Body of pancreas (tissue), 4 donors: ENCODE results near the gene SARNP. TPM values are rescaled to one million over a fixed set of nuclear protein-coding genes. Genes with fewer than 3 reads are reported as not detected.

ENCODE experiments used
- ATAC-seq: fragments of 150-250 bp; one replicate; pipeline ENCODE4 v1.9.1; 2016
- DNase-seq, 4 donors: peaks; one replicate each; pipeline ENCODE4 v3.0.0-alpha.2; 2019
- H3K27ac ChIP-seq, 4 donors: fragments of 200-600 bp; sonication (generic); 1 replicate in 3 of 4; 2 replicates in 1 of 4; pipeline versions ENCODE4 v1.5.1 to v1.6.1; 2016 to 2019; ENCODE audit warnings: mild to moderate bottlenecking in 1 of 4, mixed read lengths in 1 of 4, moderate library complexity in 1 of 4
- H3K27me3 ChIP-seq, 2 donors: fragments of 200-600 bp; sonication (generic); one replicate each; pipeline ENCODE4 v1.6.0; 2016; ENCODE audit warnings: mild to moderate bottlenecking in 1 of 2
- H3K36me3 ChIP-seq, 2 donors: fragments of 200-600 bp; sonication (generic); replicated peaks in 1 of 2; 2 replicates each; pipeline ENCODE4 v1.5.1; 2016; ENCODE audit warnings: low read depth in 2 of 2; ENCODE audit not compliant: insufficient read depth in 1 of 2
- H3K4me1 ChIP-seq: fragments of 200-600 bp; sonication (generic); one replicate; pipeline ENCODE4 v1.6.0; 2016
- H3K4me3 ChIP-seq, 2 donors: fragments of 200-600 bp; sonication (generic); 1 replicate in 1 of 2; 2 replicates in 1 of 2; pipeline ENCODE4 v1.5.1; 2016 to 2019
- H3K9me3 ChIP-seq, 3 donors: fragments of 200-600 bp; sonication (generic); 1 replicate in 2 of 3; 2 replicates in 1 of 3; pipeline ENCODE4 v1.5.1; 2016
- POLR2A ChIP-seq, 3 donors: fragments of 450-650 bp; IDR thresholded peaks; one replicate each; pipeline ENCODE4 v1.6.1; 2016; ENCODE audit warnings: antibody characterized with exemption in 3 of 3, mild to moderate bottlenecking in 2 of 3
- WGBS, 2 donors: methylation state at CpG; one replicate each; pipeline ENCODE4 v1.1.5; 2017; 5-methylcytosine and 5-hydroxymethylcytosine counted together
- intact Hi-C: fragments of 100-400 bp; cut with DNase I; formaldehyde crosslinking; loops from one replicate; pipeline ENCODE4 v1.15.1; 2023
- total RNA-seq, 2 donors: library from RNA; depleted of rRNA; stranded (reverse); fragments of >200 nt; gene quantifications; one replicate each; pipeline ENCODE4 v1.1.0, GENCODE V29; 2016
- TF ChIP-seq, protein P1 (sequence below), 7 experiments: fragments of 450-650 bp in 4 of 7; fragments of 200-600 bp in 3 of 7; sonication (generic) in 3 of 7; IDR thresholded peaks; one replicate each; pipeline ENCODE4 v1.5.1; 2016 to 2019; ENCODE audit warnings: antibody characterized with exemption in 7 of 7

The SARNP gene
- total RNA-seq, 2 donors from 2014 or later = 23.1 to 51.7 TPM

GRCh38 chr12:55746174-55746912, 71.2 kb downstream of the SARNP start:
- Histone ChIP-seq H3K27me3 (no peaks in the 10 kb centered on the region), H3K4me3 (no peak overlapping the region), H3K36me3 (peaks cover 0 to 1% of the 10 kb centered on the region in 2 donors), H3K9me3 (no peaks in the 10 kb centered on the region), H3K27ac (no peak overlapping the region), H3K4me1 (peaks cover 23% of the 10 kb centered on the region)
- no peak for ATAC-seq
- DNase-seq = no peak
- 33 to 36% methylated on average over 3 of the region's 3 CpGs for WGBS, 2 donors
- TF ChIP-seq, protein P1, sequence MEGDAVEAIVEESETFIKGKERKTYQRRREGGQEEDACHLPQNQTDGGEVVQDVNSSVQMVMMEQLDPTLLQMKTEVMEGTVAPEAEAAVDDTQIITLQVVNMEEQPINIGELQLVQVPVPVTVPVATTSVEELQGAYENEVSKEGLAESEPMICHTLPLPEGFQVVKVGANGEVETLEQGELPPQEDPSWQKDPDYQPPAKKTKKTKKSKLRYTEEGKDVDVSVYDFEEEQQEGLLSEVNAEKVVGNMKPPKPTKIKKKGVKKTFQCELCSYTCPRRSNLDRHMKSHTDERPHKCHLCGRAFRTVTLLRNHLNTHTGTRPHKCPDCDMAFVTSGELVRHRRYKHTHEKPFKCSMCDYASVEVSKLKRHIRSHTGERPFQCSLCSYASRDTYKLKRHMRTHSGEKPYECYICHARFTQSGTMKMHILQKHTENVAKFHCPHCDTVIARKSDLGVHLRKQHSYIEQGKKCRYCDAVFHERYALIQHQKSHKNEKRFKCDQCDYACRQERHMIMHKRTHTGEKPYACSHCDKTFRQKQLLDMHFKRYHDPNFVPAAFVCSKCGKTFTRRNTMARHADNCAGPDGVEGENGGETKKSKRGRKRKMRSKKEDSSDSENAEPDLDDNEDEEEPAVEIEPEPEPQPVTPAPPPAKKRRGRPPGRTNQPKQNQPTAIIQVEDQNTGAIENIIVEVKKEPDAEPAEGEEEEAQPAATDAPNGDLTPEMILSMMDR (IDR thresholded peaks at IDR 0.05) = no peak
- TF ChIP-seq POLR2A (IDR thresholded peaks at IDR 0.05) = no peak
- intact Hi-C loops = loop anchor here (10.0 kb wide), 3 partner anchors 78 to 288 kb away; partner anchors contain the start of gene DNAJC14

DNA sequence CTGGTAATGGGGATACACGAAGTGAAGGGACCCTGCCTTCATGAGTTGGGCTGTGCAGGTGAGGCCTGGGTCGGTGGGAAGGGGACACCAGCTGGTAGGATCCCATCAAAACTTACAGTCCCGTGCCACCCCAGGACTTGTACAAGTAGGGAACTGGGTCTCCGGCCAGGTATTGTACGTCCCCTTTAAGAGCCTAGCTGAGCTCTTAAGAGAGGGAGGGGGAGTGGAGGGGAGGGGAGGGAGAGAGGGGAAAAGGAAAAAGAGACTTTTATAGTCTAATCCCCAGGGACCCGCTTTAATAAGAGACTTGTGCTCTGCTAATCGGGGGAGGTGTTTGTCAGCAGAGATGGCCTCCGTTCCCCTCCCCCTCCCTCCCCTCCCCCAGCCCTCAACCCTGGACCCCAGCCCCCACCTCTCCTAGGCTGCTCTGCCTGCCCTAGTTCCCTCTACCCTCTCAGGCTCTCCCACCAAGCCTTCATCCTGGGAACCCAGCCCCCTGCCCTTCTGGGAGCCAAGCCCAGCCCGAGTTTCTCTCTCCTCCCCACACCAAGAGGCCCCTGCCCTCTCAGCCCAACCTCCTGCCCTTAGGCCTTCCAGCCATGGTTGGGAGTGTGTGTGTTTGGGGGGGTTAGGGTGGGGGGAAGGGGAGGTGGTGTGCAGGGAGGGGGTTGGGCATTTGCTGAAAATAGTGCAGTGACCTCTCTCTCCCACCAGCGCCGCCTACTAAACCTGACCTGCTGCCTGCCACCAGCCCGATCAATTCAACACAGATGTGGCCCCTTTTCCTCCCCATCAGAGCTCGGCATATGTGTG, 72.0 kb downstream of the SARNP start:
- H3K4me3 ChIP-seq = no peak overlapping the region
- intact Hi-C loops = loop anchor here (10.0 kb wide), 3 partner anchors 79 to 289 kb away; partner anchors contain the start of gene DNAJC14
- no peak for DNase-seq
- H3K9me3 ChIP-seq = no peaks in the 10 kb centered on the region
- ATAC-seq = peak; percentile 19
- H3K4me1 ChIP-seq = peaks cover 23% of the 10 kb centered on the region
- TF ChIP-seq POLR2A (IDR thresholded peaks at IDR 0.05) = no peak
- TF ChIP-seq, protein P1 (IDR thresholded peaks at IDR 0.05) = no peak
- no peaks in the 10 kb centered on the region for H3K36me3 ChIP-seq
- WGBS, 2 donors = 19 to 29% methylated on average over 11 to 12 of the region's 13 CpGs
- H3K27me3 ChIP-seq = no peaks in the 10 kb centered on the region
- peak overlapping the region in 1 of 4 donors; percentile 3 for H3K27ac ChIP-seq

DNA sequence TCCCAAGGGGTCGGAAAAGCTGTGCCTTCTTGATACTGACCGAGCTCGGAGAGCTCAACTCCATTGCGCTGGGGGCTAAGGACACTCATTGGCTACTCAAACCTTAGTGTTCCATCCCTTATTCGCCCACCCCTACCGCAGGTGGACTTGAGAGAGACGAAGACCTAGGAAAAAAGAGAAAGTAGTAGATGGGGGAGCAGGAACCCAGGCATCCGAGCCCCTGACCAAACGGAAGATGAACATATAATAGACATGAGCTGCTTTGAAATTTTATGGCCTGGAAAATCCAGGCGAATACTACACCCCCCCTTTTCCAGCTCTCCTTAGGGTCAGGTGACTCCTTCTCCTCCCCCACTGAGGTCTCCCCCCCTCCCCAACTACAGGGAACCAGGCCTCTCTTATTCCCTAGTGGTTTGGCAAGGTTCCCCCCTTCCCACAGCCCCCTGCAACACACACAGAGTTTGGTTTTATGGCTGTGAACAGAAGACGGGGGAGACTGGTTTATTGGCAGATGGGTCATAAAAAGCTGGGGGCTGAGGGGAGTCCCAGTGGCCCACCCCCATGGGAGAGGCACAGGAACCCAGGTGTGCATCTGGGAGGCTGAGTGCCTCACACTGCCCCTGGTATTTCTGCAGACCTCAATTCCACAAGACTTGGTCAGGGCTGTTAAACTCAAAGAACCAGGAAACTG, 73.0 kb downstream of the SARNP start:
- no peak for TF ChIP-seq POLR2A (IDR thresholded peaks at IDR 0.05)
- TF ChIP-seq, protein P1 (IDR thresholded peaks at IDR 0.05) = no peak
- WGBS, 2 donors = 24 to 36% methylated on average over 10 to 11 of the region's 11 CpGs
- no peaks in the 10 kb centered on the region for H3K36me3 ChIP-seq
- no peaks in the 10 kb centered on the region for H3K27me3 ChIP-seq
- H3K27ac ChIP-seq = no peak overlapping the region
- peaks cover 23% of the 10 kb centered on the region for H3K4me1 ChIP-seq
- intact Hi-C loops = loop anchor here (10.0 kb wide), 3 partner anchors 80 to 290 kb away; partner anchors contain the start of gene DNAJC14
- no peaks in the 10 kb centered on the region for H3K9me3 ChIP-seq
- DNase-seq (no peak), ATAC-seq (no peak)
- H3K4me3 ChIP-seq = no peak overlapping the region

DNA sequence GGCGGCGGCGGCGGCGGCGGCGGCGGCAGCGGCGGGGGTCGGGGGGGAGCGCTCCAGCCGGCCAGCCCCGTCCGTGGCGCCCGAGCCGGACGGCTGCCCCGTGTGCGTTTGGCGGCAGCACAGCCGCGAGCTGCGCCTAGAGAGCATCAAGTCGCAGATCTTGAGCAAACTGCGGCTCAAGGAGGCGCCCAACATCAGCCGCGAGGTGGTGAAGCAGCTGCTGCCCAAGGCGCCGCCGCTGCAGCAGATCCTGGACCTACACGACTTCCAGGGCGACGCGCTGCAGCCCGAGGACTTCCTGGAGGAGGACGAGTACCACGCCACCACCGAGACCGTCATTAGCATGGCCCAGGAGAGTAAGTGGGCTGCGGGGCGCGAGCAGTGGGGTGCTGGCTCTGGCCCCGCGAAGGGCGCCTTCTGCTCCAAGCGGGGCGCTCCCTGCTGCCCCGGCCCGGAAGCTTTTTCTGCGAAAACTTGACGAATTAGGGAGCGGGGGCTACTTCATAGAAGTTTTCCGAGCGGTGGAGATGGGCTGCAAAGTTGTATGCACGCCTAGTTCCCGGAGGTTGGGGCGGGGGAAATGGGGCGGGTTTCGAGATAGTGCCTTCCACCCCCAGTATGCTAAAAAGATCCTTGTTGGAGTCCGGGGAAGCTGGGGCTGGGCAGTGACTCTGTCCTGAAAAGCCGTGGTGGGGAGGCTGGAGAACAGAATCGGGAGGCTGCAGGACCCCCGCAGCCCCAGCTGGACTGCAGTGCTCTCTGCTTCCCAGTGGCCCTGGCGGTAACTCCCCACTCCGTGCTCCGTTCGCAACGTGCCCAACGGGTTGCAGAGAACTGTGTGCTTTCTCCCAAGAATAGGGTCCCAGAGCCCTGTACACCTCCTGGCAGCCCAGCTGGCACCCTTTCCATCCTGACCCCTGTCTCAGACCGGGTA, 73.9 kb downstream of the SARNP start:
- Histone ChIP-seq H3K27me3 (no peaks in the 10 kb centered on the region), H3K4me1 (peaks cover 23% of the 10 kb centered on the region), H3K9me3 (no peaks in the 10 kb centered on the region), H3K36me3 (no peaks in the 10 kb centered on the region), H3K4me3 (peak overlapping the region; percentile 28 to 31), H3K27ac (peak overlapping the region in 2 of 4 donors; percentile 6 to 32)
- ATAC-seq (peak; percentile 49), DNase-seq (peak; percentile 46 to 65 (median 62))
- WGBS, 2 donors = 0 to 2% methylated on average over 26 to 46 of the region's 73 CpGs
- intact Hi-C loops = loop anchor here (10.0 kb wide), 3 partner anchors 81 to 291 kb away; partner anchors contain the start of gene DNAJC14
- TF ChIP-seq, protein P1 (IDR thresholded peaks at IDR 0.05) = no peak
- TF ChIP-seq POLR2A (IDR thresholded peaks at IDR 0.05) = peak in 1 of 3 donors; percentile 8
